Stimulated activated CD8-positive, alpha-beta memory T cell treated with anti-CD3 and anti-CD28 coated beads, Interleukin-12 subunit alpha, Interleukin-12 subunit beta, amount 100 ng/mL, for 4 hours (primary cell): ENCODE data around the gene NUP153.

Experiments used
- DNase-seq: peaks from one replicate; pipeline ENCODE4 v3.0.0-alpha.2; 2020; ENCODE audit warnings: low read depth

The NUP153 gene

DNA sequence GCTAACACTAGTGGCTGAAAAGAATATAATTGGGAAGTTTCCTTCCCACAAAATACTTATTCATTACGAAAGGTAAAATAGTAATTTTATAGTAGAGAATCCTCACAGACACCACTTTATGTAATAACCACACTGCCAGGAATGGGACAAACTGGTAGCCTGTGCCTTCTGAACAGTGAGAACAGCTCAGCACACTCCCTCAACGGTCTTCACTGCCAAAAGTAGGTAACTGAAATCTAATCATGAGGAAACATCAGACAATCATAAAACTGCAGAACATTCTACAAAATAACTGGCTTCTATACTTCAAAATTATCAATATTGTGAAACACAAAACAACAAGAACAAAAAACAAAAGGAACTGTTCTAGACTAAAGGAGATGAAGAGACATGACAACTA is 44.1 kb downstream of the NUP153 start:
- no peak for DNase-seq

DNA sequence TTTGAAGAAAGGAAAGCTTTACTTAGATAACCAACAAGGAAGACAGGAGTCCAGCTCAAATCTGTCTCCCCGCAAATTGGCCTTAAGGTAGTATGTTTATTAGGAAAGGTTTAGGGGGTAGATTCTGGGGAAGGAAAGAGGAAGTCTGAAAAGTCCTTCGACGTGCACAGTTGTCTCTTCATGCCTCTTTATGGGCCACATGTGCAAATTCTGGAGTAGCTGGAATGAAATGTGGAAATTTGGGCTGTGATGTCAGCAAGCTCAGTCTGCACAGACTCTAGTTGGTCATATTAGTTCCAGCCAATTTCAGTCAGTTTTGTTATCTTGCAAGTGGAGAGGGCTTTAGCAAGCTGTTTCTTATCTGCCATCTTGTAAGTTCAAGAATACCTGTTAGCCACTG is 50.1 kb downstream of the NUP153 start:
- DNase-seq, result no peak

DNA sequence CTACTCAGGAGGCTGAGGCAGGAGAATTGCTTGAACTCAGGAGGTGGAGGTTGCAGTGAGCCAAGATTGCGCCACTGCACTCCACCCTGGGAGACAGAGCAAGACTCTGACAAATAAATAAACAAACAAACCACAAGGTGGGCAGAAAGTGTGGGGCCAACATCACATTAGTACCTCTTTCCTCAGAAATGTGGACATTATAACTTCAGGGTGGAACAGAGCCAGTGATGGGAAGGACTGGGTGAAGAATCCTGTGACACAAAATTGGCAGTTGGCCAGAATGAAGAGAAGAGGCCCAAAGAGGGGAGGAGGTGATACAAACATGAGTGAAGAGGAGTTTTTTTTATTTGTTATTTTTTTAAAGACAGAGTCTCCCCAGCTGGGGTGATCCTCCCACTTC is 50.6 kb downstream of the NUP153 start:
- no peak for DNase-seq

DNA sequence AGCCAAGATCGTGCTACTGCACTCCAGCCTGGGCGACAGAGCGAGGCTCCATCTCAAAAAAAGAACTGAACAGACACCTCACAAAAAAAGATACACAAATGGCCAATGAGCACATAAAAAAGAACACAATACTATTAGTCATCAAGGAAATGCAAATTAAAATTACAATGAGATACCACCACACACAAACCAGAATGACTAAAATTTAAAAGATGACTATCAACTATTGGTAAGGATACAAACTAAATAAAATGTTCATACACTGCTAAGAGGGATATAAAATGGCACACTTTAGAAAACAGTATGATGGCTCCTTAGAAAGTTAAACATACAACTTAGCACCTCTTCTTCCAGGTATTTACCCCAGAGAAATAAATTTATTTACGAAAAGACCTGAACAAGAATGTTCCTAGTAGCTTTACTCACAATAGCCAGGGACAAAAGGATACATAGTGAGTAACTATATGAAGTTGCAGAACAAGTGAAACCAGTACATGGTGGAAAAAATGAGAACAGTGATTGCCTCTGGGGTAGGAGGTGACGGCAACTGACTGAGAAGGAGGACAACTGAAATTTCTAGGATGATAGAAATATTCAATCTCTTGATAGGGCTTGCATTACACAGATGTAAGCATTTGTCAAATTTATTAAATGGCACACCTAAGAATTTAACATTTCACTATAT is 53.4 kb downstream of the NUP153 start:
- DNase-seq, result no peak

DNA sequence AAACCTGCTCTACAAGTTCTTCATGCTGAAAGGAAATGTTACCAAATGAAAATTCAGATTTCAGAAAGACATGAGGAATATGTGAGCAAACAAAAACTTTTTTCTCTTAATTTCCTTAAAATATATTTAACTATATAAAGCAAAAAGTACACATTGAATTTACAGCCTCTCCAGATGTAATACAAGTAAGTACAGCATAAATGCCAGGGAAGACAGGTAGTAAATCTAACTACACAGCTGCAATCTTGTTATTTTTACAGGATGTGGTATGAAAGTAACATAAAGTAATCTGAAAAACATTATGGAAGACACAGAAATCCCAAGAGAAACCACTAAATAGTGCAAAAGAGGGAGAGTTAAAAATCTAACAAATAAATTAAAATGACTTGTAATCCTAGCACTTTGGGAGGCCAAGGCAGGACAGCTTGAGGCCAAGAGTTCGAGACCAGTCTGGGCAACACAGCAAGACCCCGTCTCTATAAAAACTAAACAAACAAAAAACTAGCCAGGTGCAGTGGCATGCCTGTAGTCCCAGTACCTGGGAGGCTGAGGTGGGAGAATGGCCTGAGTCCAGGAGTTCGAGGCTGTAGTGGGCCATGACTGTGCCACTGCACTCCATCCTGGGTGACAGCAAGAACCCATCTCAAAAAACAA is 55.9 kb downstream of the NUP153 start:
- DNase-seq, result no peak

DNA sequence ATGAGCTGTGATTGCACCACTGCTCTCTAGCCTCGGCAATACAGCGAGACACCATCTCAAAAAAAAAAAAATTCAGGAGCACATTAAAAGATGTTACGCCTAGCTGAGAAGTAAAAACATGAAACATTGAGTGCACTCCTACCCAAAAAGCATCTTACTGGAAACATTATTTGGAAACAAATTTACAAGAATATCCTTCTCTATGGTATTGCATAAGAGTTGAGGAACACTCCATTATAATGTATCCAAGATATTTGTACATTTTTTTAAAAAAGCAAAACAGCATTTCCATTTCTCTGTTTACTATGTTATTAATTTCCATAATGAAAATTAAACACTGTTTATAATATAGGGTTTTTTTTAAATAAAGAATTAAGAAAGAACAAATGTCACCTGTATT is 58.0 kb downstream of the NUP153 start:
- DNase-seq, result no peak

DNA sequence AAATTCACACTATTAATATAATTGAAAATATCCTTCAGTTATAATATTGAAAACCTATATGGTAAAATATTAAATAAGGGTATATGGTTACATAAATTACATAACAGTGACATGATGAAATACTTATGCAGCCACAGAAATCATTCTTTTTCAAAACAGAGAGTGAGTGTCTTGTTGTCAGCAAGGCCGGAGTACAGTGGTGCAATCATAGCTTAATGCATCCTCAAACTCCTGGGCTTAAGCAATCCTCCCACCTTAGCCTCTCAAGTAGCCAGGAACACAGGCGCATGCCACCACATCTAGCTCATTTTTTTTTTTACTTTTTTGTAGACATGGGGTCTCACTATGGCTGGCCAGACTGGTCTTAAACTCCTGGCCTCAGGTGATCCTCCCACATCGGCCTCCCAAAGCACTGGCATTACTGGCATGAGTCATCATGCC is 66.2 kb downstream of the NUP153 start:
- no peak for DNase-seq

DNA sequence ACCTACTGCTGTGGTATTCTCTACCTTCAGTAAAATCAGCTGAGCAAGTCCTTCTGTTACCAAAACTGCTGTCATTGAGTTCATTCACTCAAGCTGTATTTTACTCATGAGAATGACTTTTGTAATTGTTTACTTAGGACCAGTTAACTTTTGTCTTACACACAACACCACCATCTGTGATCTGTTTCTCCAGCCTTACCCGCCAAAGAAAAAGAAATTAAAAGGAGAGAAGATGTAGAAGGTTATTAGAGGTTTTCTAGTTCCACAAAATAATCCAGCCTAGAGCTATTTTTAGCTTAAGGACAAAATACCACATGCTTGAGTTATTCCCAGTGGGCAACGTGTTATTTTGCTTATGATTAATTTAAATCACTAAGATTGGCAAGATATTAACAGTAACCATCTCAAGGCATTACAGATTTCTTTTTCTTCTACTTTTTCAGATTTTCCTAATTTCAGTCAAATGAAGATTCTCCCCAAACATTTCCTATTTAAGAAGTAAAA is 68.5 kb downstream of the NUP153 start:
- DNase-seq, result no peak

DNA sequence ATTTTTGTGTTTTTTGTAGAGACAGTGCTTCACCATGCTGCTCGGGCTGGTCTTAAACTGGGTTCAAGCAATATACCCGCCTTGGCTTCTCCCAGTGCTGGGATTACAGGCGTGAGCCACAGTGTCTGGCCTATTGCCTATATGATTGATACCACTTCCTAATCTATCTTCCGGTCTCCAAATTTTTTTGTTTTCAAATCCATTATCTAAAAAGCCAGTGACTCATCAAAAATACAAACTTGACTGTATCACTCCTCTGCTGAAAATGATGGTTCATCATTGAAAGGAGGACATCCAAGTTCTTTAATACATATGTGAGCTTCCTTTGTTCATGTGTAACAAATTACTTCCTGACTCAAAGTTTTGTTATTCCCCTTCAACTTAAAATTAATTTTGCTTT is 71.2 kb downstream of the NUP153 start:
- DNase-seq, result no peak

DNA sequence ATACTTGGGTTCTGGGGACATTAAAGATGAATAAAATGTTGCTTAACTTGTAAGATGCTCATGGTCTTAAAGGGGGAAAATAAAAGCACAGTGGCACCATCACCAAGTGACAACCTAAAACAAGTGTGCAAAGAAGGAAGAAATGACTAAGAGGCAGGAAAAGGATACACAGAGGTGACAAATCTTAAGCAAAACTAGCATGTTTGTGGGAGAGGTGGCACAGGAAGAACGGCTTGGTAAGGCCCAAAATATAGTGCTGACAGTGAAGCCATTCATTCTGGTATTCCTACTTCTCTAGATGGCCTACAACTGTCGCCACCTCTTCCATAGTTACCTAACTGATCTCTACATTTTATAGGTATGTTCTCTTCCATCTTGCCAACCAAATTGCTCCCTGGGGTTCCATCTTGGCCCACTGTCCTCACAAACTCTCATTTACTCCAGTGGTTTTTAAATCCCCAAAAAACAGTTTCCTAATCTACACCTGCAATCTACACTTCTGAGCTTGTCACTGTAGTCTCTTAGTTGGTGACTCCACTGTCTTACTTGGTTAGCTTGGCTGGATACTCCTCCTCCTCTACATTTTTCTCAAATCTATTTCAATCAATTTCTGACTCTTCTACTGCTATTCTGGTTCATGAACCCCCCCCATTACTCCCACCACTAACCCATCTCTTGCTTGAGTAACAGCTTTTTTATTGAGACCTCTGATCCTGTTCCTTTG is 73.1 kb downstream of the NUP153 start:
- DNase-seq, result no peak

DNA sequence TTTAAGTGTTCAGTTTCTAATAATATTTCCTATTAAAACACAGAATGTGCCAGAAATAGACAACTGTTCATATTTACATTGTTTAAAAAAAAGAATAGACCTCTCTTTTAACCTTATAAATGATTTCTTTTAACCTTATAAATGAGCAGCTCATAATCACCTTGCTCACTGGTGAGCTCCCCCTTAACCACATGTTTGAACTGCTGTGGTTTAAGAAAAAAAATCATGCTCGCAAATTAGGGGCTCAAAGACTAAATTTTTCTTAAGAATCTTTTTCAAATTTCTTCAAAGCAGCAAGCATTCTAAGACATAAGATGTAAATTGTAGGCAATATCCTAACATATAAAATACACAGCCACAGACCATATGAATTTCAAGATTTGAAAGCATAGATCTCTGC is 73.8 kb downstream of the NUP153 start:
- DNase-seq, result no peak

DNA sequence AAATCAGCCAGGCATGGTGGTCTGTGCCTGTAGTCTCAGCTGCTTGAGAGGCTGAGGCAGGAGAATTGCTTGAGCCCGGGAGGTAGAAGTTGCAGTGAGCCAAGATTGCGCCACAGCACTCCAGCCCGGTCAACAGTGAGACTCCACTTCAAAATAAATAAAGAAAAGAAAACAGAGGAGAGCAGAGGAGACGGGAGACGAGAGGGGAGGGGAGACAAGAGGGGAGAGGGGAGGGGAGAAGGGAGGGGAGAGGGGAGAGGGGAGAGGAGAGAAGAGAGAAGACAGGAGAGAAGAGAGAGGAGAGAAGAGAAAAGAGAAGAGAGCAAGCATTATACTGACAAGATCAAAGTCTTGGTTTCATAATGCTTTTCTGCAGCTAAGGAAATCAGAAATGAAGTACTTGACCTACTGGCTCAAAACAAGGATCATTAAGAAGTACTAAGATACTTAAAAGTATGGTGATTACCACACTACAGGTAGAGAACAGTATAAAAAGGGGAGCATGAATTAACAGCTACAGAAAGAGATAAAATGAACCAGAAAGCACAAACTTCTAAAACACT is 76.1 kb downstream of the NUP153 start:
- no peak for DNase-seq

DNA sequence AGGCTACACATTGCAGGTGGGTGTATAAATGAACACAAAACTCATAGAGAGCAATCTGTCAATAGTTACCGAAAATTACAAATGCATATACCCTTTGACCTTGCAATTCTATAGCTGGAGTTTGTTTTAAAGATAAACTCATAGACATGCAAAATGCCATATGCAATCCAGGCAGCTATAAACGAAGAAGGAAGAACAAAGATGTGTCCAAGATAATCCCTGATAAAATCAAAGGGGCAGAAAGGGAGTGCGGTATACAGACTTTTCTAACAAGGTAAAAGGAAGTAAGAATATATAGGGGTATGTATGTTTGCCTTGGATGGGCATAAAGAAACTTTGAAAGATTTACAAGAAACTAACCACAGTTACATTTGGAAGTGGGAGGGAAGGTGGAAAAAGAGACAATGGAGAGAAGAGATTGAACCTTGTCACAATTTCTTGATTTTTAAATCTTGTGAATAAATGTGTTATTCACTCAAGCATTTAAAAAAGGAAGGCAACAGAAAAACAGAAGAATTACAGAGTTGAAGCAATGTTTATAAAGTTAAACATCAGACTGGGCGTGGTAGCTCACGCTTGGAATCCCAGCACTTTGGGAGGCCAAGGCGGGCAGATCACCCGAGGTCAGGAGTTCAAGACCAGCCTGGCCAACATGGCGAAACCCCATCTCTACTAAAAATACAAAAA is 76.8 kb downstream of the NUP153 start:
- DNase-seq, result no peak

DNA sequence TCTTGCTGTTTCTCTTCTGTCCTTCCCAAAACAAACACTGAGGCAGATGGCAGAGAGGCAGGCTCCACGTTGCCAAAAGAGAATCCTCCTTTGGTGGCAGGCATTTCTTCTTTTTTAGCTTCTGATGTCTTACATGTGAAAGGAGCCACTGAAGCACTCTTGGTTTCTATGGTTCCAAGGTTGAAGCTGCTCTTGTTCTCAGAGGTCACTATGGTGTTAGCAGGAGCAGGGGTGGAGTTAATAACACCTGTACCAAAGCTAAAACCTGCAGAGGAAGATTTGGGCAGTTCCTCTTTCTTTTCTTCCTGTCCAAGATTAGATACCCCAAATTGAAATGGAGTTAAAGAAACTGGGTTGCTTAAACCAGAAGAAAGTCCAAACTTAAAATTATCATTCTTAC is 77.9 kb downstream of the NUP153 start:
- DNase-seq, result no peak

DNA sequence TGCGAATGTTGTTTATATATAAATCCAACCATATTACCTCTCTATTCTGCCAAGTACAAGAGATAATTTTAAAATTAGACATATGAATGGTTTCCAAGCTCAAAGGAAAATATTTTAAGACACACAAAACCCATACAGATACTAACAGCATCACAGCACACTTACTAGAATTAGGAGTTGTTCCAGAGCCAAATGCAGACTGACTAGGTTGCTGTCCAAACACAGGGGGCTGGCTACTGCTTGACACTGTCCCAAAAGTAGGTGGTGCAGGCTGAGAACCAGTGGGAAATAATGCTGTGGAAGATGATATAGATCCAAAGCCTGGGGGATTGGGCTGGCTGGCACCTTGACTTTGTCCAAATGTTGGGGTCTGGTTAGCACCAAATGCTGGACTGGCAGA is 82.3 kb downstream of the NUP153 start:
- no peak for DNase-seq

DNA sequence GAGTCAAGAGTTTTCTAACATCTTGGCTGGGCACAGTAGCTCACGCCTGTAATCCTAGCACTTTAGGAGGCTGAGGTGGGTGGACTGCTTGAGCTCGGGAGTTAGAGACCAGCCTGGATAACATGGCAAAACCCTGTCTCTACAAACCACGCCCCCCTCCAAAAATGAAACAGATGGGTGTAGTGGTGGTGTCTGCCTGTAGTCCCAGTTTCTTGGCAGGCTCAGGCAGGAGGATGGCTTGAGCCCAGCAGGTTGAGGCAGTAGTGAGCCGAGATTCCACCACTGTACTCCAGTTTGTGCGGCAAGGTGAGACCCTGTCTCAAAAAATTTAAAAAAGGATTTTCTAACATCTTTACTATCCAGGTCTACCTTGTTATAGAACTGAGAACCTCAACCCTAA is 84.6 kb downstream of the NUP153 start:
- DNase-seq, result no peak

DNA sequence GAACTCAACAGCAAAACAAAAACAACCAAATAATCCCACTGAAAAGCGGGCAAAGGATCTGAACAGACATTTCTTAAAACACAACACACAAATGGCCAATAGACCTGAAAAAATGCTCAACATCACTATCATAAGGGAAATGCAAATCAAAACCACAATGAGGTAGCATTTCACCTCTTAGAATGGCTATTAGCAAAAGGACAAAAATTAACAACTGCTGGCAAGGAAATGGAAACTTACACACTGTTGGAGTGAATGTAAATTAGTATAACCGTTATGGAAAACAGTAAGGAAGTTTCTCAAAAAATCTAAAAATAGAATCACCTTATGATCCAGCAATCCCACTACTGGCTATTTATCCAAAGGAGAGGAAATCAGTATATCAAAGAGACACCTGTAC is 85.7 kb downstream of the NUP153 start:
- DNase-seq, result no peak

DNA sequence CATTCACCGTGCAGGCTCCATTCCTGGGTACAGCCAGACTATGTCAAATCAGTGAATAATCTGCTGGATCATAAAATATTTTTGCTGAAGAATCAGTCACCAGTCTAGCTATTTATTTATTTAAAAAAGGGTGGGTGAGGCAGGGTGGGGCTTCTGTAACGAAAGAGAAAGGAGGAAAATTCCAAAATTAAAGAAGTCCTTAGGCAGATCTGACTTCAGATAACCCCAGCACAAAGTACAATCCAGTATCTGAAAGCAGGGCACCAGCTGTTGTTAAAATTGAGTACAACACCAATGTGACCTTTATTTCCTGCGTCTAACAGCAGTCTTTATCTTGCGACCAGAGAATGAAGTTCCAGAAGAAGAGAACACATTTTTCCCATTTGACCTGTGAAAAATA is 90.9 kb downstream of the NUP153 start:
- no peak for DNase-seq

DNA sequence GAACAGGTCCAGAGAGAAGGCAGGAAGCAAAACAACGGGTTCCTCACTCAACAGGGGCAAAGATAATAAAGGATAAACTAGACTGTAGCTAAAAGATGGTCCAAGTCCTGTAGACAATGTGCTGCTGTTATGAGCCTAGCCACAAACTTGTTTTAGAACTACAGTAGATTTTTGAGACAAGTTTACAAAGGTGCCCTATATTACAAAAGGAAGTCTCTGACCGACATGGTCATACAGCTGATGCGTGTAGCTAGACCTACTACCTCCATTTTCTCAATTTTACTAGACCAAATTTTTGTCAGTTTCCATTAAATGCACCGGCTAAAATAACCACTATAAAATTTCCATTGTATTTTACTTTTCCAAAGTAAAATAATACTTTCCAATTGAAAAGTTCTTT is 94.7 kb downstream of the NUP153 start:
- DNase-seq, result no peak

DNA sequence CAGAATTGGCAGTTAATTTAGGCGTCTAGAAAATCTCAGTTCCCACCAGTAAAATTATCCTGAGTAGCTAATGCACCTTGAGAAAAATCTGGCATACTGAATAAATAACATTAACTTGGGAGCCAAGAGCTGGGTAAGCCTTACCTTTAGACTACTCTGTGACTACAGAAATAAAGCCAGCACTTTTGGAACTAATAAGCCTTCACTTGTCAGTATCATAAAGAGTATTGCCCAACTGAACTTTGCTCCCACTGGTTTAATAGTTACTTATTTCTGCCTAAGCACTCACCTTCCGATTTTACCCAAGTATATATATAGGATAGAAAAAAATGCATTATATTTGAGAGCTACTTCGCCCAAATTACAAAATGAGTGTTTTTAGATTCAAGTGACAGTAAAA is 95.9 kb downstream of the NUP153 start:
- no peak for DNase-seq

DNA sequence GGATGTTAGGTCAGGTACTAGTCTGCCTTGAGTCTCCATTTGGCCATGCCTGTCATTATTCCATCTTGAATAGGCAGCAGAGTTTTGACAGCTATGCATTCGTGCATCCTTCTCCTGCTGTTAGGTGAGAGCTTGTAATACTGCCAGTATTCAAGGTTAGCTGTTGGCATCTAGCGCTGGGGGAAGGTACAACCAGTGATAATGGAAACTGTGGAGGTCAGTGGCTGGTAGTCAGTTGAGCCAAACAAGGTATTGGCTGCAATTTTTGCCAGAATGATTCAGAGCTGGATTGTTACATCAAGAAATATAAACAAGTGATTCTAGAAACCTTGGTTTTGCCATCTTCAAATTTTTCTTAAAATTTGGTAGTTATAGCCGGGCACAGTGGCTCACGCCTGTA is 100.1 kb downstream of the NUP153 start:
- DNase-seq, result no peak

DNA sequence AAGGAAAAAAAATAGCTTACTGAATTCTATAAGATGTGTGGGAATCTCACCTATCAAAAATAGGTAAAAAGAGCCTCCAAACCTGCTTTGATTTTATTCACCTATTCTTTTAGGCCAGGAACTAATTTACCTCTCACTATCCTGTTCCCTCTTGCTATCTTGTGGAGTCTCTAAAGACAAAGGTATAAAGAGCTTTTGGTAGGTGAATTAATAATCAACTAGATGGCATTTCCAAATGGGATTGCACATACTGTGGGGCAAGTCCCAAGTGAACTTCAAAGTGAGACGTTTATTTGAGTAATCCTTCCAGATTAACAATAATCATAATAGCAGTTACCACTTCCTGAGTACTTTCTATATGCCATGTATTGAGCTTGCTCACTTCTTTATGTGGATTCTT is 103.8 kb downstream of the NUP153 start:
- DNase-seq, result no peak

DNA sequence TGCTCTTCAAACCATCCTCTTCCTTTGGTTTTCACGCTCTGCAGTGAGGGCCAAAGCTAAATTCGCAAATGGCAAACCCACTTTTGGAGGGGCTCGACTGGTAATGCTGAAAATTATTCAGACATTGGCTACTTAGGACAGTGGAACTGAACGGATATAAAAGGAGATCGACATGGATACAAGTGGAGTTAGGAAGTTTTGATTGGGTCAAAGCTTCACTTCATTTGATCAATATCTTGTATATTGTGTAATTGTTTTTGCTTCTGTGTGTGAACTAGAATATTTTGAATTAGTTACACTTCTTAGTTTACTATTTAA is 105.4 kb downstream of the NUP153 start:
- DNase-seq, result no peak
